ENCODE results near the gene MCF2.

DNA sequence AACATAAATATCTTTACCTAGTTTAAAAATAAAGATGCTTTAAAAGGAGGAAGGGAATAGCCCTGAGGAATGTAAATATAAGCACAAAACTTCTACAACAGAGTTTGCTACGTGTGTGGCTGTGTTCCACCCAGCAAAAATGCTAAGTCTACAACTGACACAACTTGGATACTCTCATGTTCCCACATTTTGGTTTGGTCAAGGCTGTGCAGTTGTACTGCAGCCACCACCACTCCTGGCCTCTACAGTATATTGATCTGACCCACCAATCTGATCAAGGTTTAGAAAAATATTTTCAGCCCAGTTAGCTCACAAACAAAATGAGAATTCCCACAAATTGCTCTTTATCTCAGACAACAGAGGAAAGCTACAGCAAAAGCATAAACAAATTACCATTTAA is 165.3 kb downstream of the MCF2 start:
- TF ChIP-seq ZNF555 (tag by site-specific recombination; conservative IDR thresholded peaks at IDR 0.05) = no peak
- TF ChIP-seq, protein P1, sequence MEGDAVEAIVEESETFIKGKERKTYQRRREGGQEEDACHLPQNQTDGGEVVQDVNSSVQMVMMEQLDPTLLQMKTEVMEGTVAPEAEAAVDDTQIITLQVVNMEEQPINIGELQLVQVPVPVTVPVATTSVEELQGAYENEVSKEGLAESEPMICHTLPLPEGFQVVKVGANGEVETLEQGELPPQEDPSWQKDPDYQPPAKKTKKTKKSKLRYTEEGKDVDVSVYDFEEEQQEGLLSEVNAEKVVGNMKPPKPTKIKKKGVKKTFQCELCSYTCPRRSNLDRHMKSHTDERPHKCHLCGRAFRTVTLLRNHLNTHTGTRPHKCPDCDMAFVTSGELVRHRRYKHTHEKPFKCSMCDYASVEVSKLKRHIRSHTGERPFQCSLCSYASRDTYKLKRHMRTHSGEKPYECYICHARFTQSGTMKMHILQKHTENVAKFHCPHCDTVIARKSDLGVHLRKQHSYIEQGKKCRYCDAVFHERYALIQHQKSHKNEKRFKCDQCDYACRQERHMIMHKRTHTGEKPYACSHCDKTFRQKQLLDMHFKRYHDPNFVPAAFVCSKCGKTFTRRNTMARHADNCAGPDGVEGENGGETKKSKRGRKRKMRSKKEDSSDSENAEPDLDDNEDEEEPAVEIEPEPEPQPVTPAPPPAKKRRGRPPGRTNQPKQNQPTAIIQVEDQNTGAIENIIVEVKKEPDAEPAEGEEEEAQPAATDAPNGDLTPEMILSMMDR (tag by site-specific recombination; IDR thresholded peaks at IDR 0.05) = no peak
- TF ChIP-seq ZNF324 (tag by site-specific recombination; IDR thresholded peaks at IDR 0.05) = no peak
- no peak for TF ChIP-seq GLIS2 (tag by site-specific recombination; IDR thresholded peaks at IDR 0.05)
- no peak for TF ChIP-seq ZNF629 (tag by site-specific recombination; IDR thresholded peaks at IDR 0.05)
- TF ChIP-seq PRDM1 (tag by site-specific recombination; IDR thresholded peaks at IDR 0.05) = no peak
